Activated CD4-positive, alpha-beta T cell treated with anti-CD3 and anti-CD28 coated beads, Interleukin-2, amount 10 ng/mL, durations not matched to agents 7 days and 5 days (primary cell): ENCODE results near the gene CEP104. TPM values are rescaled to one million over a fixed set of nuclear protein-coding genes. Genes with fewer than 3 reads are reported as not detected.
A peak's percentile ranks its signal among the peaks of the same experiment; 100 is the strongest.

Experiments
- CTCF ChIA-PET: fragments of 350-600 bp; sonication (Branson Sonifier 250); formaldehyde crosslinking; loops from one replicate; lab custom pipeline; 2021; ENCODE audit warnings: antibody characterized with exemption; lab: Charles Lee
- POLR2A ChIA-PET: fragments of 350-600 bp; sonication (Branson Sonifier 250); formaldehyde crosslinking; loops from one replicate; lab custom pipeline; 2021; ENCODE audit warnings: antibody characterized with exemption; lab: Charles Lee
- DNase-seq: peaks from one replicate; pipeline ENCODE4 v3.0.0-alpha.2; 2020
- H3K27ac Mint-ChIP-seq: one replicate; pipeline ENCODE4 v1.8.0; 2021; ENCODE audit warnings: mild to moderate bottlenecking, moderate library complexity, mixed read lengths
- H3K27me3 Mint-ChIP-seq: one replicate; pipeline ENCODE4 v1.8.0; 2021; ENCODE audit warnings: mixed read lengths
- H3K36me3 Mint-ChIP-seq: one replicate; pipeline ENCODE4 v1.8.0; 2021; ENCODE audit warnings: low read depth, mixed read lengths
- H3K4me1 Mint-ChIP-seq: one replicate; pipeline ENCODE4 v1.8.0; 2021; ENCODE audit warnings: mixed read lengths
- H3K4me3 Mint-ChIP-seq: one replicate; pipeline ENCODE4 v1.8.0; 2021; ENCODE audit warnings: mild to moderate bottlenecking, moderate library complexity, mixed read lengths
- H3K9me3 Mint-ChIP-seq: one replicate; pipeline ENCODE4 v1.8.0; 2021; ENCODE audit warnings: mixed read lengths
- total RNA-seq, 2 experiments: library from RNA; stranded (reverse); gene quantifications; one replicate each; pipeline ENCODE4 v1.2.3, GENCODE V29; 2021

CEP104 gene
- total RNA-seq, 2 experiments from 2014 or later = 43.8 to 50.1 TPM

GRCh38 chr1:3852091-3852490 lies 4.9 kb downstream of the CEP104 start:
- H3K27me3 Mint-ChIP-seq = no peaks in the 10 kb centered on the region
- H3K27ac Mint-ChIP-seq = no peak overlapping the region
- H3K9me3 Mint-ChIP-seq = no peaks in the 10 kb centered on the region
- POLR2A ChIA-PET = no interaction called here
- peaks cover 9% of the 10 kb centered on the region for H3K36me3 Mint-ChIP-seq
- CTCF ChIA-PET = no interaction called here
- H3K4me1 Mint-ChIP-seq = peaks cover 17% of the 10 kb centered on the region
- no peak for DNase-seq
- no peak overlapping the region for H3K4me3 Mint-ChIP-seq

GRCh38 chr1:3851292-3851691 lies 5.7 kb downstream of the CEP104 start:
- H3K9me3 Mint-ChIP-seq = no peaks in the 10 kb centered on the region
- DNase-seq = no peak
- peaks cover 16% of the 10 kb centered on the region for H3K4me1 Mint-ChIP-seq
- no peak overlapping the region for H3K4me3 Mint-ChIP-seq
- H3K27ac Mint-ChIP-seq = no peak overlapping the region
- POLR2A ChIA-PET = no interaction called here
- H3K36me3 Mint-ChIP-seq = peaks cover 13% of the 10 kb centered on the region
- no peaks in the 10 kb centered on the region for H3K27me3 Mint-ChIP-seq
- CTCF ChIA-PET = no interaction called here

GRCh38 chr1:3850857-3851256 lies 6.2 kb downstream of the CEP104 start:
- H3K27ac Mint-ChIP-seq = no peak overlapping the region
- CTCF ChIA-PET = no interaction called here
- no peak overlapping the region for H3K4me3 Mint-ChIP-seq
- peaks cover 12% of the 10 kb centered on the region for H3K4me1 Mint-ChIP-seq
- no peak for DNase-seq
- no peaks in the 10 kb centered on the region for H3K9me3 Mint-ChIP-seq
- POLR2A ChIA-PET = no interaction called here
- peaks cover 13% of the 10 kb centered on the region for H3K36me3 Mint-ChIP-seq
- H3K27me3 Mint-ChIP-seq = no peaks in the 10 kb centered on the region

GRCh38 chr1:3847081-3847480 lies 9.9 kb downstream of the CEP104 start:
- POLR2A ChIA-PET = no interaction called here
- no peak overlapping the region for H3K4me3 Mint-ChIP-seq
- CTCF ChIA-PET = no interaction called here

GRCh38 chr1:3846541-3846940 lies 10.5 kb downstream of the CEP104 start:
- no peak for DNase-seq
- Mint-ChIP-seq H3K9me3 (no peaks in the 10 kb centered on the region), H3K27ac (no peak overlapping the region), H3K4me3 (no peak overlapping the region), H3K27me3 (no peaks in the 10 kb centered on the region), H3K4me1 (no peaks in the 10 kb centered on the region), H3K36me3 (peaks cover 28% of the 10 kb centered on the region)
- ChIA-PET POLR2A (no interaction called here), CTCF (no interaction called here)

More at GRCh38 chr1:3847081-3847480, 9.9 kb downstream of the CEP104 start:
- H3K27ac Mint-ChIP-seq = no peak overlapping the region
- no peaks in the 10 kb centered on the region for H3K27me3 Mint-ChIP-seq
- no peaks in the 10 kb centered on the region for H3K9me3 Mint-ChIP-seq
- H3K36me3 Mint-ChIP-seq = peaks cover 28% of the 10 kb centered on the region
- DNase-seq = no peak
- H3K4me1 Mint-ChIP-seq = no peaks in the 10 kb centered on the region

- CTCF ChIA-PET = interaction anchor here (1.1 kb wide), 1 partner anchor 11 kb away, joined by 3 read pairs; no protein-coding TSS in a partner anchor
- H3K36me3 Mint-ChIP-seq = peaks cover 47% of the 10 kb centered on the region
- H3K4me1 Mint-ChIP-seq = no peaks in the 10 kb centered on the region
Measured at GRCh38 chr1:3842912-3843311, 14.1 kb downstream of the CEP104 start.

GRCh38 chr1:3841491-3841890 lies 15.5 kb downstream of the CEP104 start:
- no peak for DNase-seq
- Mint-ChIP-seq H3K4me3 (no peak overlapping the region), H3K27ac (no peak overlapping the region), H3K9me3 (peaks cover 6% of the 10 kb centered on the region), H3K27me3 (no peaks in the 10 kb centered on the region), H3K36me3 (peaks cover 53% of the 10 kb centered on the region), H3K4me1 (no peaks in the 10 kb centered on the region)
- POLR2A ChIA-PET = no interaction called here
- CTCF ChIA-PET = interaction anchor here (1.3 kb wide), 1 partner anchor 15 kb away, joined by 4 read pairs; no protein-coding TSS in a partner anchor

More at GRCh38 chr1:3842912-3843311, 14.1 kb downstream of the CEP104 start:
- H3K27me3 Mint-ChIP-seq = no peaks in the 10 kb centered on the region
- POLR2A ChIA-PET = no interaction called here
- DNase-seq = no peak
- no peak overlapping the region for H3K27ac Mint-ChIP-seq
- no peaks in the 10 kb centered on the region for H3K9me3 Mint-ChIP-seq
- no peak overlapping the region for H3K4me3 Mint-ChIP-seq

GRCh38 chr1:3838788-3839187 lies 18.2 kb downstream of the CEP104 start:
- H3K4me3 Mint-ChIP-seq = no peak overlapping the region
- H3K9me3 Mint-ChIP-seq = peaks cover 6% of the 10 kb centered on the region
- H3K4me1 Mint-ChIP-seq = no peaks in the 10 kb centered on the region
- peaks cover 60% of the 10 kb centered on the region for H3K36me3 Mint-ChIP-seq
- no peak for DNase-seq
- CTCF ChIA-PET = no interaction called here
- POLR2A ChIA-PET = no interaction called here
- no peaks in the 10 kb centered on the region for H3K27me3 Mint-ChIP-seq
- no peak overlapping the region for H3K27ac Mint-ChIP-seq

GRCh38 chr1:3837685-3838084 lies 19.3 kb downstream of the CEP104 start:
- Mint-ChIP-seq H3K27me3 (no peaks in the 10 kb centered on the region), H3K36me3 (peaks cover 56% of the 10 kb centered on the region), H3K27ac (no peak overlapping the region), H3K4me1 (no peaks in the 10 kb centered on the region), H3K9me3 (peaks cover 6% of the 10 kb centered on the region), H3K4me3 (no peak overlapping the region)
- DNase-seq = no peak
- ChIA-PET CTCF (interaction anchor here (0.5 kb wide), 1 partner anchor 832 kb away, joined by 7 read pairs; no protein-coding TSS in a partner anchor), POLR2A (no interaction called here)

- Mint-ChIP-seq H3K27me3 (no peaks in the 10 kb centered on the region), H3K36me3 (peaks cover 57% of the 10 kb centered on the region), H3K4me1 (no peaks in the 10 kb centered on the region), H3K4me3 (no peak overlapping the region), H3K27ac (peak overlapping the region; percentile 50), H3K9me3 (peaks cover 6% of the 10 kb centered on the region)
- DNase-seq = no peak
- CTCF ChIA-PET = interaction anchor here (0.5 kb wide), 1 partner anchor 832 kb away, joined by 7 read pairs; no protein-coding TSS in a partner anchor
- POLR2A ChIA-PET = no interaction called here
Measured at GRCh38 chr1:3837200-3837599, 19.8 kb downstream of the CEP104 start.

GRCh38 chr1:3836421-3836820 lies 20.6 kb downstream of the CEP104 start:
- Mint-ChIP-seq H3K4me3 (no peak overlapping the region), H3K27me3 (no peaks in the 10 kb centered on the region), H3K36me3 (peaks cover 61% of the 10 kb centered on the region), H3K4me1 (no peaks in the 10 kb centered on the region), H3K27ac (no peak overlapping the region), H3K9me3 (peaks cover 6% of the 10 kb centered on the region)
- POLR2A ChIA-PET = interaction anchor here (0.8 kb wide), 1 partner anchor 694 kb away, joined by 5 read pairs; no protein-coding TSS in a partner anchor
- CTCF ChIA-PET = interaction anchor here (0.6 to 1.0 kb wide), 2 partner anchors 10 to 21 kb away, joined by 3 read pairs; partner anchors contain the start of genes CEP104 and DFFB
- no peak for DNase-seq

- CTCF ChIA-PET = no interaction called here
- Mint-ChIP-seq H3K4me3 (no peak overlapping the region), H3K27ac (no peak overlapping the region), H3K9me3 (peaks cover 6% of the 10 kb centered on the region), H3K4me1 (no peaks in the 10 kb centered on the region), H3K36me3 (peaks cover 57% of the 10 kb centered on the region), H3K27me3 (no peaks in the 10 kb centered on the region)
- no peak for DNase-seq
- POLR2A ChIA-PET = no interaction called here
Measured at GRCh38 chr1:3834701-3835100, 22.3 kb downstream of the CEP104 start.

GRCh38 chr1:3831689-3832088 lies 25.3 kb downstream of the CEP104 start:
- H3K27me3 Mint-ChIP-seq = no peaks in the 10 kb centered on the region
- peaks cover 34% of the 10 kb centered on the region for H3K36me3 Mint-ChIP-seq
- no peak overlapping the region for H3K27ac Mint-ChIP-seq
- no peak overlapping the region for H3K4me3 Mint-ChIP-seq
- CTCF ChIA-PET = no interaction called here
- no peaks in the 10 kb centered on the region for H3K9me3 Mint-ChIP-seq
- POLR2A ChIA-PET = no interaction called here
- no peaks in the 10 kb centered on the region for H3K4me1 Mint-ChIP-seq
- no peak for DNase-seq

GRCh38 chr1:3828391-3828790 lies 28.6 kb downstream of the CEP104 start:
- no peak overlapping the region for H3K27ac Mint-ChIP-seq
- H3K4me1 Mint-ChIP-seq = no peaks in the 10 kb centered on the region
- POLR2A ChIA-PET = no interaction called here
- CTCF ChIA-PET = interaction anchor here (1.0 kb wide), 1 partner anchor 12 kb away, joined by 3 read pairs; no protein-coding TSS in a partner anchor
- no peaks in the 10 kb centered on the region for H3K9me3 Mint-ChIP-seq
- H3K36me3 Mint-ChIP-seq = peaks cover 24% of the 10 kb centered on the region
- no peaks in the 10 kb centered on the region for H3K27me3 Mint-ChIP-seq
- no peak for DNase-seq
- H3K4me3 Mint-ChIP-seq = no peak overlapping the region
